Activated CD4-positive, alpha-beta T cell treated with anti-CD3 and anti-CD28 coated beads, Interleukin-2, amount 50 U/mL, for 4 hours (primary cell): Measurements from ENCODE around the gene SLC30A7.
A peak's percentile ranks its signal among the peaks of the same experiment; 100 is the strongest.

ENCODE experiments used
- DNase-seq, 2 experiments: peaks; one replicate each; pipeline ENCODE4 v3.0.0-alpha.2; 2020

Gene SLC30A7

GRCh38 chr1:100988121-100988520, 92.2 kb downstream of the SLC30A7 start:
- no peak for DNase-seq

- DNase-seq: no peak
These were observed 93.6 kb downstream of the SLC30A7 start for GRCh38 chr1:100989306-100990077.

DNA sequence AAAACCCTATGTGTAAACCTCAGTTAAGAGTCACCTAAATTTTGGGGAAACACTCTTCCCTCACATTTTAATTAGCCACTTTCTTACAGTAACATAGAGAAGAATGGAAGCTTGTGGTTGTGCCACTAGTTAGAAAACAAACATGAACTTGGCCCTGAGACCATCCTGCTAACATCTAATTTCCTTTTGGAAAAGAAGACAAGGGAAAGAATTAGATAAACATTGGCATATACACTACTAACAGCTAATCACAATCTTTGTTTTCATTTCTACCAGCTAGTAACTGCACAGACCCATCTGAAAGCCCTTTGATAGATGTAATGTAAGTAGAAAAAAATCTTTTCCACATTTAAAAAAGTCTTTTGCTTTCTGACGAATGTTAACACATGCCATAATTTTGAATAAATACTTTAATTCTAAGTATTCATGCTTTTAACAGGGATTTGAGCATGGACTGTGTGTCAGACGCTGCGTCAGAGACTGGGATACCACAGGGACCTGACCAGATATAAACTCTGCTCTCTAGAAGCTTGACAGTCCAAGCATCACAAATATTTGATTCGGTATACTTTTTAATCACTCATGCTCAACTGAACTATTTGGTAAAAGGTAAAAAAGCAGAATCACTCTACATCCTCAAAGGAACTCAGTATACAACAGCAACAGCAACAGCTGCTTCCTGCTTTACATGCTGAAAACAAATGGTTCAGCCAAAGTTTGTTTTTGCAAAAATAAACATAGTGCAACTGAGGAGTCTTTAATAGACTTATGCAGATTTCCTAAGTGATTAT, 99.5 kb downstream of the SLC30A7 start:
- no peak for DNase-seq

- no peak for DNase-seq
These were observed 102.5 kb downstream of the SLC30A7 start for GRCh38 chr1:100998426-100998825.

DNA sequence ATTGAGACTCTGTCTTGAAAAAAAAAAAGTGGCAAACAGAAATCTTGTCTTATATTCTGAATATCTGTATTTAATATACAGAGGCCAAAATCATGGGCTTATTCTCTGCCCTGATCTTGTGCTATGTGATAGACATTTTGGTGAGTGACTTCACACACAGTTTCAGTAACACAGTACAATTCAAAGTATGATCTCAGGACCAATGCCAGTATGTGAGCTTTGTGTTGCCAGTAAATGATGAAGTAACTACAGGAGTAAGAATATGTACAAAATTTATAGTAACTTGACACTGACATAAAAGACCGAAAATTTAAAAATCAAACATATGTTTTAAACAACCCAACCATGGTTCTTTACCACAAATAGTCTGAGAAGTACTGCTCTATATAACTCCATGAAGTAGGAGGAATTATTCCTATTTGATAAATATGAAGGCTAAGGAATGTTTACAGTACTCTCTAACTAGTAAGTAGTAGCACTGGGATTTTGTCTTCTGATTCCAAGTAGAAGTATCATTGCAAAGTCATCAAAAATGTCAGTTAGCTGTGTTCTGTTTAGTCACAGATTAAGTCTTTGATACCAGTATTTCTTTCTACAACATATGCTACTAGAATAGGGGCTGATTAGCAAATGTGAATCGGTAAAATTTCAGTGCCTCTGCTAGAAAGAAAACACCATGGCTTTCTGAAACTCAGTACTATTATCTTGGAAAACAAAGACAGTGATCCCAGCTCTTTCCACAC, 104.4 kb downstream of the SLC30A7 start:
- no peak for DNase-seq

- no peak for DNase-seq
These were observed 106.7 kb downstream of the SLC30A7 start for GRCh38 chr1:101002551-101002950.

- no peak for DNase-seq
These were observed 107.2 kb downstream of the SLC30A7 start for GRCh38 chr1:101003012-101003650.

- DNase-seq: no peak
These were observed 108.2 kb downstream of the SLC30A7 start for GRCh38 chr1:101004061-101004460.

GRCh38 chr1:101004670-101005069, 108.8 kb downstream of the SLC30A7 start:
- DNase-seq: no peak

DNA sequence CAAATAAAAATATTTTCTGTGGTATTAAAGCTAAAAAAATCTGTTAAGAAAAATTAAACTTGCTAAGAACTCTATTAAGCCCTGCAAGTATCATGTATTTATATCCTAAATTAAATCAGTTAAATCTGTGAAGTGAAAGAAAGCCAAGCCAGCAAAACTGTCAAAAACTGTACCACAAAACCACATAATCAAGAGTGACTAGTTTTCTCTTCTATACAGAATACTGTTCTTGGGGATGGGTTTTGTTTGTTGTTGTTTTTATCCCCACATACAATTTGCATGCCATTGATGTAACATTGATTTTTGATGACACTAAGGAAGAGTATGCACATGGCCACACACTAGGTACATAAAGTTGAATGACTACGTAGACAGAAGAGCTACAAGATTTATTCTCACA, 109.3 kb downstream of the SLC30A7 start:
- DNase-seq: no peak

GRCh38 chr1:101005871-101006270, 110.0 kb downstream of the SLC30A7 start:
- DNase-seq: no peak

DNA sequence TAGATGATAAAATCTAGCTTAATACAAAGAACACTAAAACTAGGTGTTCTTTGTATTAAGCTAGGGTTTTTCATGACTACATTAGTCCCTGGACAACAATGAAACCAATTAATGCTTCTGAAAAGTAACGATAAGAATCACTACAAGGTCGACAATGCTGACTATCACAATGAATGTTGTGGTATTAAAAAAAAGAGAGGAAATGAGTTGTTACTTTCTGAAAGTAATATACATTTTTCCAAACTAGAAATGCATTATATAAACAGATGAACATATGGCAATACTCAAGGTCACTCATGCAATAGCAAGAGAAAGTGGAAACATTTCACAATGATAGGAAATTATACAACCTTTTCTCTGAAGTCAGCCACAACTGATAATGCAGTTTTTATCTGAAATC, 110.7 kb downstream of the SLC30A7 start:
- DNase-seq: no peak

- no peak for DNase-seq
These were observed 112.4 kb downstream of the SLC30A7 start for GRCh38 chr1:101008229-101008834.

DNA sequence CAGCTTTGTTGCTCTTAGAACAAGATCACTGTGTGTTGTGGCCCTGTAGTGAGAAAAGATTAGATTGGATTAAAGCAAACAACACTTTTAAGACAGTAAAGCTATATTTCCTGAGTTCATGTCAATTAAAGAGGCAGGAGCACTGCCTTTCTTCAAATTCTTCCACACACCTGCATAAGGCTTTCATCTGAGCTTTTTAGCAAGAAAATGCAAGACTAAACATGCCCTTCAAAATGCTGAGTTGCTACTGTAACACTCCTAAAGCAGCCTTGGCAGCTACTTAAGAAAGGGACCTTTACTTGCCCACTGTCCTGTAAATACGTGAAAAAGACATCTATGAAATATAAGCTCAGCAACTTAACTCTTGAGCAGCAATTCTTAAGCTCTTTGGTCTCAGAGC, 117.9 kb downstream of the SLC30A7 start:
- no peak for DNase-seq

DNA sequence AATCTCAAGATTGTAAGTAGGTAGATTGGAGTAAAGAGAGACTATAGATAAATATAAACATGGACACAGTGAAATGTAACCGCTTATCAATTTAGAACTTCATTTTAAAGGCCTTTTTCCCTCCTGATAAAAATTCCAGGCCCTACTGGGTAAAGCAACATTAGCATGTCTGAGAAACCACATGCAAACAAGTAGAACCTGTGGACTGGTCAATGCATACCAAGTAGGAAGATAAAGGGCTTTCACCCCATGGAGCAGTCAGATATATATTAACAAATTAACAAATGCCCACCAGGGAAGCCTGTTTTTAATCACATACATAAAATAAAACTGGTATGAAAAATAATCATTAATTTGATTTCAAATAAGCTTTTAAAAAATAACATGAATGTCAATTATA, 121.6 kb downstream of the SLC30A7 start:
- no peak for DNase-seq

DNA sequence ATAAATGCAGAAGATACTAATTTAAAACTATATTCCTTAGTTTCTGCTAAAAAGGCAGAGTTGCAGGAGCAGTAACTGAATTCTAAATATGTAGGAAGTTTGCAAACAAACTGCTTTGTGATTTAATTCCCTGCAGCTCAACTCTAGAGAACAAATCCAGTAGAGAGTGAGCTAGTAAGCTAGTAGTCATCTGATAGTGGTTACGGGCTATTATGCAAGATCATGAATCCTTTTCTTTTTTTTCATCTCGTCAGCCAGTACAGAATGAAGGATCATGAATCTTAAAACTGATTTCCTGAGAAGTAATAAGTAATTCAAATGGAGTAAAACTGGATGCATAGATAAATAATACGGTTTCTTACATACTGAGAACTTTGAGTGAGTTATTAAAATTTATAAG, 126.4 kb downstream of the SLC30A7 start:
- DNase-seq: no peak

DNA sequence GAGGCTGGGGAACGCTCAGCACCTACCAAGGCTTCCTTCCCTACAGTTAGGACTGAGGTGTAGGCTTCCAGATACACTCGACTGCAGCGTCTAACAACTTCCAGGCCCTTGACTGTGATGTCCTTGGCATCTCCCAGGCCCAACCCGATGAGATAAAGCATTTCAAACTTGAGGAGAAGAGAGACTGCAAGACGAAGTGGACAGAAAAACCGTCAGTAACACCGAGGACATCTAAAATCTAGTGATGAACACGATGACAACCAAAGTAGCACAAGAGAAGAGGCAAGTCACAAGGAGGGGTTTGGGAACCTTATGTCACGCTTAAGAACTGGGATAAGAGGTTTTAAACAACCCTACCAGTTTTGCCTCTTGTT, 129.4 kb downstream of the SLC30A7 start:
- DNase-seq: no peak

GRCh38 chr1:101025657-101026429, 130.0 kb downstream of the SLC30A7 start, which contains the start of gene DPH5:
TSS of gene DPH5 (minus strand) at chr1:101025784. CDS start at chr1:101025443, 341 bp downstream.
- DNase-seq: peak; percentile 87 to 88

DNA sequence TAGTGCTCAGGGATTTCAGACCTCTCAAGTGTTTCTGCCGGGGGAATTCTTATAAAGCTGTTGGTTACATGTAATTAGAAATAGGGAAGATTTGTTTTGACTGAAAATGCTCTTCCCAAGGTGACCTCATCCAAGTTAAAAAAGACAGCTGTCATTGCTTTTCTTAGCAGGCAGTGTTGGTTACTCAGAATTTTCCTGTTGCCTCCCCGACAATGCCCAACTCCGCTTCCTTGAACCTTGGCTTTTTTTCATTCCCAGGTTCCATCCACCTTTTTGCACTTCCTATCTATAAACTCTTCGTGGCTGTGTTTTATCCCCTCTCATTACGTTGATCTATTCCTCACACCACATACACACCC, 130.5 kb downstream of the SLC30A7 start:
- DNase-seq: no peak

DNA sequence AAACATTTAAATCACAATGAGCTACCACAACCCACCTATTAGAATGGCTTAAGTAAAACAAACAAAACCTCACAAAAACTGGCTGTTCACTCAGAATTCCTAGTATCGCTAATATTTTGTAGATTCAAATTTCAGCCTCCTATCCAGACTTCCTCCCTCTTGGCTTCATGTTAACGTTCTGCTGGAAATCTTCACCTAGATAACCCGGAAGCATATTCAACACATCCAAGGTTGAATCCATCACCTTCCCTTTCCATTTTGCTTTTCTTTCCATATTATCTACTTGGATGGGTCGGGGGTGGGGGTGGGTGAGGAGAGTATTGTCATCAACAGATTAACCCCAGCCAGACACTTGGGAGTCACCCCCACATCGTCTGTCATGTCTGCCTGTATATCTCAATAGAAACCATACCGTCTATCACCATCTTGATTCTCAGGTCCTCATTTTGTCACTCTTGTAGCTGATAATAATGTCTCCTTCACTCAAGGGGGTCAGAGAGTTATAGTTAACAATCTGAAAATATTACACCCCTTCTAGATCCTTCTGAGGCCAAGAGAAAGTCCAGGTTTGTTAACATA, 131.4 kb downstream of the SLC30A7 start:
- no peak for DNase-seq

GRCh38 chr1:101028466-101028865, 132.6 kb downstream of the SLC30A7 start:
- no peak for DNase-seq
